ENCODE measurements around the gene HILPDA. TPM values are rescaled to one million over a fixed set of nuclear protein-coding genes. Genes with fewer than 3 reads are reported as not detected.
A peak's percentile ranks its signal among the peaks of the same experiment; 100 is the strongest.

HILPDA gene
- 8.3 and 10.2 TPM in 2 replicates for total RNA-seq

DNA sequence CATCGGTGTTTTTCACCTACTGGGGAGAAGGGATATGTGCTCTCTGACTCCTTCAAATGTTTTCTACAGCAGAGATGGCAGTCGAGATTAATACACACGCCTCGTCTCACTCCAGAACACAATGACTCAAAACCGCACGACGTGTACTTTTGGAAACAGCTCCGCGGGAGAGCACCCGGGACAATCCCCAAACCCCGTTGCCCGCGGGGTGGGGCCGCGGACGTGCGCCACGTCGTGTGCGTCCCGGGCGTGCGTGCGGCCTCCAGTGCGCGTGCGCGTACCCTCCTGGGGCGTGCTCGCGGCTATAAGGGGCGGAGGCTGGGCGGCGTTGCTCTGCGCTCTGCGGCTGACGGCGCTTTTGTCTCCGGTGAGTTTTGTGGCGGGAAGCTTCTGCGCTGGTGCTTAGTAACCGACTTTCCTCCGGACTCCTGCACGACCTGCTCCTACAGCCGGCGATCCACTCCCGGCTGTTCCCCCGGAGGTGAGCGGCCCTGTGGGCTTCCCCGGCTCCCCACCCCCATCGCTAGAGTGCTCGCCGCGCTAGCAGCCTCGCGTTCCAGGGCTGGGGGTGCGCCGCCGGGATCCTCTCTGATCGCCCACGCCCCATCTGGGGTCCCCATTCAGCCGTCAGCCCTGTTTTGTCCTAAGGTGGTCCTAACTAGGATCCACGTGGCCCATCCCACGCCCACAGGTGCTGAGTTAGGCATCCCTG lies at the start of gene HILPDA:
TSS of gene HILPDA (plus strand) at position 336 of the 712 bp plus-strand sequence. CDS start 1,391 bp downstream, outside the sequence.
- DNase-seq (ENCODE audit: low read depth in 2 of 2) = peak; percentile 56 to 89

DNA sequence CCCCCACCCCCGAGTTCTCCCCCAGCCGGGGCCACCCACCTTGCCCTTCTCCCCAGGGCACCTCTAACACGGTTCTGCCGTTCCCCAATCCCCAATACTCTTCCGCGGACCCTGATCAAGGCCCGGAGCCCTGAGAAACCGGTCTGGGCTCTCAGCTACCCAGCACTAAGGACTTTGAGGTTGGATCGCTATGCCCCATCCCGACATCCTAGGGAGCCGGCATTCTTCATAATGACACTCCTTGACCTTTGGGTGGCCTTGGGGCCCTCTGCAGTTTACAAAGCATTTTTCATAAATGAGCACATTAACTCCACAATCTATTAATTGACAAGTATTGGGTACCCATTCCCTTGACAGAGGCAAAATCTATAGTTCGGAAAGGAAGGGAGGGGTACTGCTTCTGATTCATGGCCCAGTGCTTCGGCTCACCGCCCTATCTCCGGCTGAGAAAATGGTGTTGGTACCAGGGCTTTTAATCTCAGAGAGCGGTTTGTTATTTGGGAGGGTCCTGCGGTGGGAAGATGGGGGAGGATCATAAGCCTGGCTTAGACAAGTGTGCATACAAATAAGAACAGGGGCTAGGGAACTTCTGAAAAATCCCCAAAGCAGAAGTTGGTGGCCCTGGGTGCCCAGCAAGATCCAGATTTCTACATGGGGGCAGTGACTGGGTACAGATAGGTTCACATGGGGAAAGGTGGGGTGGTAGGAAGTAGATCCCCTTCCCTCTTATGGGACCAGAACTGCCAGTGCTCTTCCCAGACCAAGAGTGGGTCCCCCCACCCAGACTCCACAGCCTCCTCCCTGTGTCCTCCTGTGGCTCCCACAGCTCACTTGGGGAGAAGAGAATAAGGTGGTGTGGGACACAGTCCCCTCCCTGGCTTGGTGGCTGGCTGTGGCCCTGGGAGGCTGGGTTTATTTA lies 49.1 kb upstream of the HILPDA start:
- no peak for DNase-seq (ENCODE audit: low read depth in 2 of 2)

DNA sequence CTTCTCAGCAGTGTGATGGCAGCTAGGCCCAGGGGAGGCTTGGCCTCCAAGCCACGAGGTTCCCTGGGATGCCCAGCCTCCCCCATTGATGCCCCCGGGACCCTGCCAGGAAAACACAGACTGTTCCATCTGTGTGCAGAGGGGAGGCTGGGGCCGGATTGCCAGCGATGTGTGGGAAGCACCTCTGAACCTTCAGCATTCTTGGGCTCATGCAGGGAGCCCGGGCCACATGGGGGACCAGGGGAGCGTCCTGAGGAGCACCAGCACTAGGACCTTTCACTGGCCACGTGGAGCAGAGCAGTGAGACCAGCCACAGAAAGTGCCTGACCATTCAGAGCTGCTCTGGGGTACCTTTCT lies 48.5 kb upstream of the HILPDA start:
- no peak for DNase-seq (ENCODE audit: low read depth in 2 of 2)

- DNase-seq (ENCODE audit: low read depth in 2 of 2) = peak in 1 of 2 donors; percentile 24
These were observed 47.6 kb upstream of the HILPDA start for GRCh38 chr7:128407751-128408708.

DNA sequence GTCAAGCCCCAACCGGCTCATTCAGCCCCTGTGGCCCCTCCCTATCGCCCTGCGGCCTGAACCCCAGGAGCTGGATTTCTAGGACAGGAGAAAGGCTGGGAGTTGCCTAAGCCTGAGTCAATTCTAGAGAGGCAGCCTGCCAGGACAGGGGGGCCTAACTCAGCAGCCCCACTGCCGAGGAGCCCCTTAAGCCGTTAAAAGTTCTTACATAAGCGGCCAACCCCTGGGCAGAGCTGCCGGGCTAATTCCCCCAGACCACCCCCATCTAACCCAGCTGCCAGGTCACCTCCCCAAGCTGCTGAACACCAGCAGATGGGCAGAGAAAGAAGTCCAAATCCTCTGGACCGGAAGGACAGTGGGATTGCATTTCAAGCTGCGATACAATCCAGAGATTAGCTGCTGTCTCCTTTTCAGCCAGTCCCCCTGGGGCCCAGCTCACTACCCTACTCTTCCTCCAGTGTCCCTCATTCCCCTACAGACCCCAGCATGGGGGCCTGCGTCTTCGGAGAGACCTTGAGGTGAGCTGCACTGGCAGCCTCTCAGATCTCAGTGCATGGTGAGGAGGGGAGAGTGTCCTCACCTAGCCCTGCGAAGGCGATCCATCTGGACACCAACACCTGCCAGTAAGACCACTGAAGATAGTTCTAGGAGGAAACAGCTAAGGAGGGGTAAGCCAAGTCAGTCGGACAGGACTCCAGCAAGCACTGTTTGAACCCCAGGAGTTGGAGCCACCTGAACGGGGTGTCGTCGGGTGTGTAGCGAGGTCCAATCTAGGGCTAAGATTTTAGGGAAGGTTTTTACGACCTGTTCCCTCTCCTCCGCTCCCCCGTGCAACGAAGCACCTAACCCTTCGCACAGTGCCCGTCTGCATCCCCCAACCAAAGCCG lies 46.7 kb upstream of the HILPDA start:
- DNase-seq (ENCODE audit: low read depth in 2 of 2) = no peak

DNA sequence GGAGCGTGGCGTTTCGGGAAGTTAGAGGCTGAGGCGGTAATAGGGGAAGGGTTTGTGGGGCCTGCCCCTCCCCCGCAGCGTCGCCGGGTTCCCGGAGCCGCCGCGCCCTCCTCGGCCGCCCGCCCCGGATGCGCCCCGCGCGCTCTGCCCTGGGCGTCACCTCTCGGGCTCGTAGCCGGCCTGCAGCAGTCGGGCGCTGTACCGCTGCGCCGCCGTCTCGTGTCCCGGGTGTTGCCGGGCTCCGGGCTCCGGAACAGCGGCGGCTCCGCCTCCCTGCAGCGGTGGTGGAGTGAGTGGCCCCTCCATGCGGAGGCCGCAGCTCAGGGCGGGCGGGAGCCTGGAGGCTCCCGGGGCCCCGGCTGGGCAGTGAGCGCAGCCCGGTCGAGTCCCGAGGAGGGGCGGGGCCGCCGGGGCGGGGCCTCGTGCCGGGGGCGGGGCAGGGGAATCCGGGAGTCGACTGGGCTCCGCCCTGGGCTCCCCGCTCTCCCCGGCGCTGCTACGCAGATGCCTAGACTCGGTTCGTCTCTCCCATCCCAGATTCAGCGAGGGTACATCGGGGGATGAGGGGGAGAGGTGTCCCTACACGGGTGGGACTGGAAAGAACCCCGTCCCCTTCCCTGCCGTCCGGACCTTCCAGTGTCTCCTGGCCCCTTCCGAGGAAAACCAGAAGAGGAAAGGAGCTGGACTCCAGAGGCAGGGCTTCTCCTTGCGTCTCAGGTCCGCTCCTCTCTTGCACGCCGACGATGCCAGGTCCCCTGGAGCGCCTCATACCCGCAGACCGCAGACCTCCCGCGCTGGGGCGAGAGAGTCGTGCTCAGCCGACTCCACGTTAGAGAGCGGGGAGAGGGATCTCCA lies 45.9 kb upstream of the HILPDA start, which contains the start of gene IMPDH1:
TSS of gene IMPDH1 (minus strand) at position 387 of the 855 bp plus-strand sequence. CDS start at position 306, 81 bp downstream.
- DNase-seq (ENCODE audit: low read depth in 2 of 2) = peak in 1 of 2 donors; percentile 63

GRCh38 chr7:128410451-128410753 lies 45.3 kb upstream of the HILPDA start:
- DNase-seq (ENCODE audit: low read depth in 2 of 2) = no peak

GRCh38 chr7:128415217-128415785 lies 40.4 kb upstream of the HILPDA start:
- no peak for DNase-seq (ENCODE audit: low read depth in 2 of 2)

DNA sequence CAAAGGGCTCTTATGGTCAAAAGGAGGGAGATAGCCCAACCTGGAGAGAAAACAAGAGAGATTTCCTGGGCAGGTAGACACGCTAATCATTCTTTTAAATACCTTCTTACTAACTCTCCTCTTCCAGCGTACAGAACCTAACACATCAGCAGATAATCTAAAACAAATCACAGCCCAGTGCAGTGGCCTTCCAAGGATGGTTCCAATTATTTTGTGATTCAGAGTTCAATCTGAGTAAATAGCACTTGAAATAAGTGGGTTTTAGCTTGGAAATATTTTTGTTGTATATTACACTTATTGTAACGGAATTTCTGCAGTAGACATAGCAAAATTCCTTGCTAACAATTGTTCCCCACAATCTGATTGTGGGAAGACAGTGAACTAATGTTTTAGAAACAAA lies 38.6 kb upstream of the HILPDA start:
- DNase-seq (ENCODE audit: low read depth in 2 of 2) = no peak

- DNase-seq (ENCODE audit: low read depth in 2 of 2) = no peak
These were observed 36.4 kb upstream of the HILPDA start for GRCh38 chr7:128419257-128419656.

GRCh38 chr7:128420773-128421172 lies 34.9 kb upstream of the HILPDA start:
- no peak for DNase-seq (ENCODE audit: low read depth in 2 of 2)

DNA sequence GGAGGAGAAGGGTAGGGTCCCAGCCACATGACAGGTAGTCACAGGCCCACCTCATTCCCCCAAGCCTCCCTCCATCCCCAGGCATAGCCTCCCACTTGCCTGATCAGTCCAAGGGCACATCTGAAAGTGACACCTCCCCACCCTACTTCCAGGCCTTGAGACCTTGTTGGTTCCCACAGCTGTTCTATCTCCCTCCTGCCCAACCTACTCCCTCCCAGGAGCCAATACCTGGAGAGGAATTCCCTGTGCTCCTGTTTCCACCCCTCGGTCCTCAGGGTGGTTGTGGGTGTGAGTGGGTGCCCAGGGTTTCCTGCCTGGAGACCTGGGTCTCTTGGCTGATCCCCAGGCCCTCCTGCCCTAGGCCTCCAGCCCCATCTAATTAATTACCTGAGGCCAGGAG lies 34.3 kb upstream of the HILPDA start:
- DNase-seq (ENCODE audit: low read depth in 2 of 2) = no peak

GRCh38 chr7:128422037-128422436 lies 33.6 kb upstream of the HILPDA start:
- DNase-seq (ENCODE audit: low read depth in 2 of 2) = no peak

DNA sequence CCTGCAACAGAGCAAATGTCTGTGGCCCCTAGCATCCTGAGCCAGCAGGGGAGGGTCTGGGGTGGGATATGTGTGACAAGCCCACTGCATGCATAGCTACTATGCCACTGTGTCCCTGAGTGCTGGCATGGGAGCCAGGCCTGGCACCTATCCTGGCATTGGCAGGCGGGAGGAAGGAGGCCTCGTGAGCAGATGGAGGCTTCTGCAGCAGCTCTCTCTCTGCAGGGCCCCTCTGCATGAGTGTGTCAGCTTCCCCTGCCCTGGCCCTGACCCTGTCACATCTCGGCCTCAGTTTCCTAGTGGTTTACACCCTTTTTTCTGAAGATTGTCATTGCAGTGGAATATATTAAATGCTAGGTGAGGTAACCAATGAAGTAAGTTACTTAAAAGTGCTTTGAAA lies 32.8 kb upstream of the HILPDA start:
- no peak for DNase-seq (ENCODE audit: low read depth in 2 of 2)

DNA sequence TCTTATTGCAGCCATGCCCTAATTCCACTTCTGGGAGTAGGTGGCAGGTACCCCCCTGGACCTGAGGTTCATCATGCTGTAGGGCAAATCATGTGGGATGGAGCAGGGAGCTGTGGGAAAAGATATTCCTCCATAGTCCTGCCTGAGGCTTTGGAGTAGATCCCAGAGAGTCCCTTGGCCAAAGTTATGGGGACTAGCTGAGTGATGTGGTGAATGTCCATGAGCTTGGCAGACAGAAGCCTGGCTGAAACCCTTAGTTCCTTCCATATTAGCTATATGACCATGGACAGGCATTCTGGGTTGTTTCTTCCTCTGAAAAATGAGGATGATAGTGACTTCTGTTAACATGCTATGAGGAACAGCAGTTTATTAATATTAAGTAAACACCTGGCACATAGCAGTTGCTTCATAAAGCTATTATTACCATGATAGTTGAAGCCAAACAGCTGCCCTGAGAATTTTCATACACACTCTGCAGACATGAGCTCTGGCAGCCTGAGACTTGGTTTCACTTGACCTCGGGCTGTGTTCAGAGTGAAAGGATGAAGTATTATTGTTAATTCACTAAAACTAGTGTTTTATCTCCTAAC lies 30.9 kb upstream of the HILPDA start:
- DNase-seq (ENCODE audit: low read depth in 2 of 2) = no peak

GRCh38 chr7:128425850-128426249 lies 29.8 kb upstream of the HILPDA start:
- peak; percentile 42 to 61 for DNase-seq (ENCODE audit: low read depth in 2 of 2)

GRCh38 chr7:128427289-128427891 lies 28.3 kb upstream of the HILPDA start:
- peak; percentile 56 to 65 for DNase-seq (ENCODE audit: low read depth in 2 of 2)

DNA sequence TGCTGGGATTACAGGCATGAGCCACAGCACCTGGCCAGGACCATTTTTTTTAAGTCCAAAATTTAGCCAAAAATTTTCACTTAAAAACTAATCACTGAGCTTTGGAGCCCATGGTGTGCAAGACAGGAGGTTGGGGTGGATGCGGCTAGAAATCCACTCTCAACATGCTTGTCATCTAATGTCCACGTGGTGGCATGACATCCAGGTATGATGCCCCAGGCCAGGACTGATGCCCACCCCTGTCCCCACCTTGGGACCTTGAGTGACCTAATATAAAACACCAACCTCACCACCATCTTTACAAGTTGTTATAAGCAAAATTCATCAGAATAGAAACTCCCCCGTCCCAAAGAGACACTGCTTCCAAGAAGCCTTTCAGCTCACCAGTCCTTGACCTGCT lies 25.5 kb upstream of the HILPDA start:
- no peak for DNase-seq (ENCODE audit: low read depth in 2 of 2)

All from dermis microvascular lymphatic vessel endothelial cell (primary cell).